ENCODE results near the gene VASH1.
A peak's percentile ranks its signal among the peaks of the same experiment; 100 is the strongest.

The VASH1 gene

DNA sequence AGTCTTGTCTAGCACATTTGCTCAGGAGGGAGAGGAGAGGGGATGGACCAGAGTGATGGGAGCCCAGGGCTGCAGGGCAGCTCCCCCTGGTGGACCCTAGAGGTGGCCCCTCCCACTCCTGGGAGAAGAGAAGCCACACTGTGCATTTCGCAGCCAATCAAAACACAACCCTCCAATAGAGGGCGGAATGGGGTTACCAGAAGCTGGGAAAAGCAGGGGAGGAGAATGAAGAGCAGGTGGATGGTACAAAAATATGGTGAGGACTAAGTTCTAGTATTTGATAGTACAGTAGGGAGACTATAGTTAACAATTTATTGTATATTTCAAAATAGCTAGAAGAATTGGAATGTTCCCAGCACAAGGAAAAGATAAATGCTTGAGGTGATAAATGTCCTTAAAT, 23.6 kb downstream of the VASH1 start:
- peak; percentile 79 for DNase-seq

- DNase-seq: no peak
Observed at GRCh38 chr14:76786601-76787000, 25.3 kb downstream of the VASH1 start.

- DNase-seq: no peak
Observed at GRCh38 chr14:76792422-76792821, 31.2 kb downstream of the VASH1 start.

DNA sequence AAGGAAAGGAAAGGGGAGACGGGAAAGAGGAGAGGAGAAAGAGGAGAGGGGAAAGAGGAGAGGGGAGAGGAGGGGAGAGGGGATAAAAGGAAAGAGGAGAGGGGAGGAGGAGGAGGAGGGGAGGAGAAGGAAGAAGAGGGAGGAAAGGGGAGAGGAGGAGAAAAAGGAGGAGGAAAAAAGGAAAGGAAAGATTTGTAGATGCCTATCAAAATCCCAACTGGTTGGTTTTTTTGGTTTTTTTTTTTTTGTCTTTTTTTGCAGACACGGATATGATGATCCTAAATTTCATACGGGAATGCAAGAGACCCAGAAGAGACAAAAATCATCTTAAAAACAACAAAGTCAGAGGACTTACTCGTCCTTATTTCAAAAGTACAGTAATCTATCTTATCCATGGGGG, 32.1 kb downstream of the VASH1 start:
- DNase-seq: no peak

- DNase-seq: no peak
Observed at GRCh38 chr14:76793956-76794355, 32.7 kb downstream of the VASH1 start.

DNA sequence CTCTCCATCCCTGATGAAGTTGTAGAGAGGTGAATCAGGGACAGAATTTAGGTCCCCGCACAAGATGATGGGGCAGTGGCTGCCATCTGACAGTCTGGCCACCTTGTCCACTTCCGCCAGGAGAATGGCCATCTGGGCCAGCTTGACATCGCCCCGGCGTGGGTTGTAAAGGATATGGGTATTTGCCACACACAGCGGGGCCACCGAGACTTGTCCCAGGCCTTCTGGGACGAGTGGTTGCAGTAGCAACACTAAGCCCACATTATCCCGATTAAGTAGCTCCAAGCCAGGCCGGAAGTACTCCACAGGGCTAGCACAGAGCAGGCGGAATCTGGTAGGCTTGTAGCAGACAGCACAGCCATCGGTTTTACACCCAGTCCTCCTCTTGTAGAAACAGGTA, 45.2 kb downstream of the VASH1 start:
- no peak for DNase-seq

DNA sequence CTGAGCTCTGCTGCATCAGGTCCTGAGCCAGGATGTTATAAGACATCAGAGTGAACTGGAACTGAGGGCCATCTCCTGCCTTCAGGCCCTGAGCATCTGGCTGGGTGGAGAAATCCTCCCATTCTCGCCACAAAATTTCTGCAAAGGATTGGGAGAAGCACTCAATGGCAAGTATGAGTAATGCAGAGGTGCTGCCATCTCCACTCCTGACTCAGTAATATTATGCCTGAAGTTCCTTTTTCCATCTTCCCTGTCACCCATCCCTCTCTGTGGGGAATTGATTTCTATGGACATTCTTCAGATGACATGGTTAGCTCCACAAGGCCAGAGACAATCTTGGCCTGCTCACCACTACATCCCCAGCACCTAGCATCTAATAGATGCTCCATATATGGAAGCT, 46.7 kb downstream of the VASH1 start:
- DNase-seq: no peak

DNA sequence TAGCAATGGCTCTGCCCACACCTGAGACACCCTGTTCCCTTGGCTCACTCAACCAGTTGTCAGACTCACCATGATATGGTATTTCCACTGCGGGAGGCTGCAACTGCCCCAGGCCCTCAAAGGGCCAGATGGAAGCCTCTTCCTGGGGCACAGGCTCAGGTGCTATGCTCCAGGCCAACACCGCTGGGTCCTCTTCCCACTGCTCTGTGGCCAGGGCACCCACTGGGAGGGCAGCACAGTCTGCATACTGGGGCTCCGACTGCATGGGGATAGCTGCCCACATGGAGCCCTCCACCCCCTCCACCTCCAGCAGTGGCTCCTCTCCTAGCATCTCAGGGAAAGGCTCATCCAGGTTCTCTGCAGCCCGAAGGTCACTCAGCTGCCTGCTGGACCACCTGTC, 47.7 kb downstream of the VASH1 start:
- DNase-seq: no peak

GRCh38 chr14:76810525-76810924, 49.3 kb downstream of the VASH1 start:
- DNase-seq: no peak

- peak; percentile 19 for DNase-seq
Observed at GRCh38 chr14:76810953-76811400, 49.7 kb downstream of the VASH1 start.

GRCh38 chr14:76811561-76811960, 50.3 kb downstream of the VASH1 start:
- DNase-seq: peak; percentile 28

- DNase-seq: no peak
Observed at GRCh38 chr14:76812093-76812421, 50.8 kb downstream of the VASH1 start.

GRCh38 chr14:76812422-76813383, 51.4 kb downstream of the VASH1 start, which contains the start of gene ANGEL1:
TSS of gene ANGEL1 (minus strand) at chr14:76812882. CDS start at chr14:76812827, 55 bp downstream.
- peak; percentile 93 for DNase-seq

GRCh38 chr14:76814726-76815645, 53.7 kb downstream of the VASH1 start:
- no peak for DNase-seq

- no peak for DNase-seq
Observed at GRCh38 chr14:76820700-76821099, 59.4 kb downstream of the VASH1 start.

DNA sequence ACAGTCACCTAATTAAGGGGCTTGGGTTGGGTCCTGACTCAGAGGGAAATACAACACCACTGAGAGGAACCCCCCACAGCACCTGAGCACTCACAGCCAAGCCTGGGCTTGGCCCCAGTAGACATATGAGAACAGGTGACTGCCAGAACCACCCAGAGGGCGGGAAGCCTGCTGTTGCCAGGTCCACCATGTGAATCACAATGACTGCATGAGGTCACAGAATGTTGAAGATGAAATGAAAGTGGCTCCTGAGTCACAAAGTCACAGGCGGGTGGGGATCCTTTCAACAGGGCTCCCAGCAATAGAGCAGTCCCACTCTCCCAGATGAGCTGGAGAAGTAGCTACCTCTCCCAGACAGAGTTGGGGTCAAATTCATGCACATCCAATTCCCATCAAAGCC, 64.9 kb downstream of the VASH1 start, which contains the start of gene LRRC74A:
TSS of gene LRRC74A (plus strand) at position 287 of the 400 bp plus-strand sequence. CDS start 290 bp downstream, outside the sequence.
- DNase-seq: no peak

GRCh38 chr14:76827696-76828296, 66.5 kb downstream of the VASH1 start:
- DNase-seq: no peak

DNA sequence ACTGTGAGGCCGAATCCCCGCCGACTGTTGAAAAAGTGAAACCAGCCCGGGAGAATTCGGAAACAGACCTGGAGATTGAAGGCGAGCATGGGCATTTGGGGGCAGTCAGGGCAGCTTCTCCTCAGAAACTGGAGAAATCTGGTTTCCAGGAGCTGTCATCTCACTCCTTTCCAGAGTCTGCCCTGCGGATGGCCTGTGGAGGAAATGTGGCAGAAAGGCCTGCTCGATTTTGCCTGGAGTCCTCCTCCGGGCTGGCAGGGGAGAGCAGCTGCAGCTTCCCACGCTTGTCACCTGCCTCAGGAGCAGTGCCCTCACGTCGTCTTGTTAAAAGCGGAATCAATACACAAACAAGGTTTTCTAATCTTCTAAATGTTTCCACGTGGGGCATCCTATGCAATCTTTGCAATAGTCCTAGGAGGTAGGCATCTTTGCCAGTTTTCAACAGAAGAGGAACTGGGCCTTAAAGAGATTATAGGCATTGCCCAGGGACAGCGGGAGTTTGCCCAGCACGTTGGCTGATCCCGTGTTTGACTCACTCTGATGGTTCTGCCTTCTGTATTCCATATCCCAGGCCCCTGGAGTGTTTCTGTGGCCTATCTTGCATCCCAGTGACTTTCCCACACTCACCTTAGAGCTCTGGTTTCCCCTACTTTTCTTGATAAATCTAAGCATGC, 67.2 kb downstream of the VASH1 start:
- DNase-seq: no peak

- no peak for DNase-seq
Observed at GRCh38 chr14:76829013-76829365, 67.7 kb downstream of the VASH1 start.

- DNase-seq: no peak
Observed at GRCh38 chr14:76829650-76830421, 68.6 kb downstream of the VASH1 start.

- no peak for DNase-seq
Observed at GRCh38 chr14:76830556-76830955, 69.3 kb downstream of the VASH1 start.
